ENCODE results near the gene MARCHF6. TPM values are rescaled to one million over a fixed set of nuclear protein-coding genes. Genes with fewer than 3 reads are reported as not detected.

Gene MARCHF6
- total and polyA plus RNA-seq, 2 of the 8 experiments (the other 6 are each of a cell fraction or from before 2014, with no cell fraction given), result 93.1 to 118 TPM

GRCh38 chr5:10332301-10332700 lies 21.2 kb upstream of the MARCHF6 start:
- Histone ChIP-seq H3K79me2 (ENCODE audit: control insufficient read depth in 1 of 2, insufficient read depth in 2 of 2, low read length in 2 of 2) (no peaks in the 10 kb centered on the region), H3K9ac (replicated peaks in 1 of 4; ENCODE audit: extremely low read depth in 1 of 4, low read depth in 3 of 4, low read length in 3 of 4) (no peak overlapping the region), H3K23me2 (ENCODE audit: low read depth, low read length) (peaks cover 5% of the 10 kb centered on the region; the same call in 1 of the 2 replicates), H3K23ac (ENCODE audit: insufficient read length) (no peak overlapping the region), H2BK12ac (ENCODE audit: low read depth, low read length) (no peak overlapping the region), H4K20me1 (replicated peaks in 1 of 2; ENCODE audit: control insufficient read depth in 1 of 2, insufficient read depth in 2 of 2, low read length in 2 of 2) (no peaks in the 10 kb centered on the region), H2AK5ac (ENCODE audit: low read depth, low read length) (no peak overlapping the region), H2BK120ac (replicated peaks; ENCODE audit: low read depth, low read length) (no peak overlapping the region), H3K27me3 (replicated peaks in 1 of 4; ENCODE audit: control insufficient read depth in 3 of 4, extremely low read depth in 1 of 4, insufficient read depth in 3 of 4, low read length in 3 of 4) (peaks cover 16 to 46% (median 41%) of the 10 kb centered on the region in 4 experiments), H3K79me1 (ENCODE audit: low read depth, low read length) (no peaks in the 10 kb centered on the region), H3K4me2 (ENCODE audit: insufficient read depth in 1 of 2, low read depth in 2 of 2, low read length in 2 of 2) (peak overlapping the region in 1 of 2 experiments; percentile 92; a peak in 1 of 4 replicates), H3K4me1 (replicated peaks in 1 of 4; ENCODE audit: control insufficient read depth in 3 of 4, insufficient read depth in 4 of 4, low read length in 3 of 4) (peaks cover 0 to 1% (median 0%) of the 10 kb centered on the region in 4 experiments; a peak in 2 of 7 replicates), H3K18ac (ENCODE audit: extremely low read depth, low read length) (no peak overlapping the region), H3K14ac (ENCODE audit: insufficient read length) (no peak overlapping the region), H2BK20ac (ENCODE audit: low read length) (no peak overlapping the region), H3K36me3 (ENCODE audit: control insufficient read depth in 2 of 4, insufficient read depth in 4 of 4, low read length in 3 of 4) (no peaks in the 10 kb centered on the region), H3K56ac (replicated peaks; ENCODE audit: insufficient read length, low read depth, low read length) (no peak overlapping the region), H3K9me3 (ENCODE audit: insufficient read depth in 2 of 2, low read depth in 1 of 2, low read length in 1 of 2) (no peaks in the 10 kb centered on the region), H4K8ac (ENCODE audit: extremely low read depth, insufficient read depth, low read length) (no peak overlapping the region), H3K27ac (ENCODE audit: low read depth, low read length) (no peak overlapping the region), H3K4ac (replicated peaks; ENCODE audit: insufficient read length, low read depth, low read length) (no peak overlapping the region), H2BK5ac (ENCODE audit: low read depth, low read length) (no peak overlapping the region), H3K4me3 (ENCODE audit: extremely low read depth in 1 of 4, insufficient read depth in 2 of 4, low read depth in 3 of 4, low read length in 4 of 4) (no peak overlapping the region), H4K91ac (replicated peaks; ENCODE audit: insufficient read length, low read length) (no peak overlapping the region), H2BK15ac (ENCODE audit: low read length) (no peak overlapping the region), H4K5ac (ENCODE audit: insufficient read length, low read depth, low read length) (no peak overlapping the region), H2AFZ (ENCODE audit: low read length) (no peak overlapping the region)
- no peak for FAIRE-seq
- CTCF ChIA-PET (ENCODE audit: partially characterized antibody), result interaction anchor here (0.6 to 1.5 kb wide), 5 partner anchors 13 to 103 kb away, joined by 3 read pairs; no protein-coding TSS in a partner anchor
- DNase-seq (ENCODE audit: low read depth in 1 of 2, low spot score in 2 of 2), result no peak
- 85% methylated on average over 5 of the region's 5 CpGs; no CpG with 5 or more reads in 1 of the 2 experiments for WGBS, 2 experiments (ENCODE audit: extremely low coverage in 1 of 2, insufficient coverage in 1 of 2, insufficient read length in 1 of 2, insufficient replicate concordance in 2 of 2, low coverage in 1 of 2, low lambda C conversion rate in 2 of 2, missing lambda C conversion rate in 1 of 2)
- POLR2A ChIA-PET (ENCODE audit: partially characterized antibody), result no interaction called here
- TF ChIP-seq HDAC2 (IDR thresholded peaks at IDR 0.05; ENCODE audit: borderline replicate concordance in 1 of 2, low read depth in 2 of 2, low read length in 2 of 2) (no peak), BCL11A (IDR thresholded peaks at IDR 0.05; ENCODE audit: low read depth in 2 of 2, low read length in 2 of 2) (no peak), RNF2 (IDR thresholded peaks at IDR 0.05; ENCODE audit: borderline replicate concordance, low read depth, low read length, missing control alignments, poor library complexity, severe bottlenecking) (no peak), HDAC6 (IDR thresholded peaks at IDR 0.05; ENCODE audit: low read depth, low read length) (no peak), GABPA (IDR thresholded peaks at IDR 0.05; ENCODE audit: borderline replicate concordance, insufficient read depth, low read length) (no peak), TAF7 (optimal IDR thresholded peaks at IDR 0.05; ENCODE audit: borderline replicate concordance, low read depth, low read length) (no peak), JUND (IDR thresholded peaks at IDR 0.05; ENCODE audit: low read length) (no peak), KDM4A (IDR thresholded peaks at IDR 0.05; ENCODE audit: low read depth, low read length, severe bottlenecking) (no peak), MAFK (IDR thresholded peaks at IDR 0.05; ENCODE audit: low read depth, low read length) (no peak), SUZ12 (IDR thresholded peaks at IDR 0.05; ENCODE audit: low read length) (no peak), TCF12 (IDR thresholded peaks at IDR 0.05; ENCODE audit: low read depth, low read length) (no peak), EP300 (IDR thresholded peaks at IDR 0.05; ENCODE audit: borderline replicate concordance in 1 of 2, low read depth in 2 of 2, low read length in 2 of 2) (no peak)

Measured in H1 (cell line).